Activated naive CD8-positive, alpha-beta T cell treated with anti-CD3 and anti-CD28 coated beads for 36 hours (primary cell): ENCODE data around the gene TC2N. TPM values are rescaled to one million over a fixed set of nuclear protein-coding genes. Genes with fewer than 3 reads are reported as not detected.
"Not testable (repeated sequence)": the region's sequence is repeated elsewhere in the genome, so short reads cannot be mapped to it uniquely, and the experiment has no call there.

ENCODE experiments used
- DNase-seq: peaks from one replicate; pipeline ENCODE4 v3.0.0; 2021
- H3K27ac Mint-ChIP-seq: one replicate; pipeline ENCODE4 v1.8.0; 2022; ENCODE audit warnings: mild to moderate bottlenecking, moderate library complexity, mixed read lengths
- H3K27me3 Mint-ChIP-seq: one replicate; pipeline ENCODE4 v1.8.0; 2022; ENCODE audit warnings: mild to moderate bottlenecking, mixed read lengths
- H3K36me3 Mint-ChIP-seq: one replicate; pipeline ENCODE4 v1.8.0; 2021; ENCODE audit warnings: mild to moderate bottlenecking, mixed read lengths
- H3K4me1 Mint-ChIP-seq: one replicate; pipeline ENCODE4 v1.8.0; 2021; ENCODE audit warnings: mixed read lengths
- H3K4me3 Mint-ChIP-seq: one replicate; pipeline ENCODE4 v1.8.0; 2022; ENCODE audit warnings: mild to moderate bottlenecking, moderate library complexity, mixed read lengths
- H3K9me3 Mint-ChIP-seq: one replicate; pipeline ENCODE4 v1.8.0; 2022; ENCODE audit warnings: mixed read lengths
- total RNA-seq, 2 experiments: library from RNA; stranded (reverse); gene quantifications; one replicate each; pipeline ENCODE4 v1.2.3, GENCODE V29; 2021

TC2N gene
- total RNA-seq, 2 experiments from 2014 or later, result 16.7 to 17.4 TPM

GRCh38 chr14:91835920-91836843, 31.2 kb downstream of the TC2N start:
- peaks cover 38% of the 10 kb centered on the region for H3K4me1 Mint-ChIP-seq
- peak; percentile 82 for DNase-seq
- H3K27me3 Mint-ChIP-seq, result peaks cover 4% of the 10 kb centered on the region
- peak overlapping the region; percentile 91 for H3K4me3 Mint-ChIP-seq
- no peaks in the 10 kb centered on the region for H3K36me3 Mint-ChIP-seq
- H3K9me3 Mint-ChIP-seq, result no peaks in the 10 kb centered on the region
- peak overlapping the region; percentile 76 for H3K27ac Mint-ChIP-seq

- Mint-ChIP-seq H3K27me3 (peaks cover 4% of the 10 kb centered on the region), H3K4me3 (peak overlapping the region; percentile 81), H3K27ac (peak overlapping the region; percentile 50), H3K9me3 (no peaks in the 10 kb centered on the region), H3K36me3 (peaks cover 3% of the 10 kb centered on the region), H3K4me1 (peaks cover 37% of the 10 kb centered on the region)
- peak; percentile 35 for DNase-seq
Observed at GRCh38 chr14:91835197-91835919, 32.0 kb downstream of the TC2N start.

GRCh38 chr14:91834571-91834970, 32.8 kb downstream of the TC2N start:
- no peak overlapping the region for H3K27ac Mint-ChIP-seq
- H3K27me3 Mint-ChIP-seq, result peaks cover 4% of the 10 kb centered on the region
- H3K4me3 Mint-ChIP-seq, result no peak overlapping the region
- peaks cover 7% of the 10 kb centered on the region for H3K36me3 Mint-ChIP-seq
- peaks cover 45% of the 10 kb centered on the region for H3K4me1 Mint-ChIP-seq
- DNase-seq, result no peak
- H3K9me3 Mint-ChIP-seq, result no peaks in the 10 kb centered on the region

GRCh38 chr14:91831337-91831736, 36.0 kb downstream of the TC2N start:
- Mint-ChIP-seq H3K27me3 (peaks cover 4% of the 10 kb centered on the region), H3K9me3 (peaks cover 6% of the 10 kb centered on the region), H3K36me3 (peaks cover 17% of the 10 kb centered on the region), H3K4me1 (peaks cover 47% of the 10 kb centered on the region), H3K27ac (no peak overlapping the region), H3K4me3 (no peak overlapping the region)
- no peak for DNase-seq

GRCh38 chr14:91830777-91831176, 36.6 kb downstream of the TC2N start:
- Mint-ChIP-seq H3K4me1 (peaks cover 47% of the 10 kb centered on the region), H3K27me3 (peaks cover 4% of the 10 kb centered on the region), H3K36me3 (peaks cover 18% of the 10 kb centered on the region), H3K9me3 (peaks cover 6% of the 10 kb centered on the region), H3K4me3 (no peak overlapping the region), H3K27ac (peak overlapping the region; percentile 43)
- no peak for DNase-seq

- peaks cover 24% of the 10 kb centered on the region for H3K36me3 Mint-ChIP-seq
- H3K4me1 Mint-ChIP-seq, result peaks cover 41% of the 10 kb centered on the region
- no peaks in the 10 kb centered on the region for H3K27me3 Mint-ChIP-seq
- peak overlapping the region; percentile 1 for H3K27ac Mint-ChIP-seq
- no peak overlapping the region for H3K4me3 Mint-ChIP-seq
- no peak for DNase-seq
- peaks cover 10% of the 10 kb centered on the region for H3K9me3 Mint-ChIP-seq
Observed at GRCh38 chr14:91829511-91829910, 37.8 kb downstream of the TC2N start.

- H3K4me1 Mint-ChIP-seq, result peaks cover 32% of the 10 kb centered on the region
- peaks cover 31% of the 10 kb centered on the region for H3K36me3 Mint-ChIP-seq
- H3K9me3 Mint-ChIP-seq, result peaks cover 12% of the 10 kb centered on the region
- no peak for DNase-seq
- H3K27ac Mint-ChIP-seq, result peak overlapping the region; percentile 10
- H3K27me3 Mint-ChIP-seq, result no peaks in the 10 kb centered on the region
- no peak overlapping the region for H3K4me3 Mint-ChIP-seq
Observed at GRCh38 chr14:91827746-91828145, 39.6 kb downstream of the TC2N start.

GRCh38 chr14:91817566-91818325, 49.6 kb downstream of the TC2N start:
- H3K36me3 Mint-ChIP-seq, result peaks cover 42% of the 10 kb centered on the region
- H3K4me1 Mint-ChIP-seq, result peaks cover 36% of the 10 kb centered on the region
- H3K27ac Mint-ChIP-seq, result peak overlapping the region; percentile 46
- no peaks in the 10 kb centered on the region for H3K27me3 Mint-ChIP-seq
- DNase-seq, result peak; percentile 8
- no peak overlapping the region for H3K4me3 Mint-ChIP-seq
- peaks cover 18% of the 10 kb centered on the region for H3K9me3 Mint-ChIP-seq

- H3K4me3 Mint-ChIP-seq, result no peak overlapping the region
- peaks cover 36% of the 10 kb centered on the region for H3K4me1 Mint-ChIP-seq
- H3K9me3 Mint-ChIP-seq, result peaks cover 23% of the 10 kb centered on the region
- H3K27me3 Mint-ChIP-seq, result no peaks in the 10 kb centered on the region
- peaks cover 53% of the 10 kb centered on the region for H3K36me3 Mint-ChIP-seq
- no peak for DNase-seq
- no peak overlapping the region for H3K27ac Mint-ChIP-seq
Observed at GRCh38 chr14:91814317-91814716, 53.0 kb downstream of the TC2N start.

- no peak for DNase-seq
- Mint-ChIP-seq H3K4me1 (peaks cover 18% of the 10 kb centered on the region), H3K27me3 (no peaks in the 10 kb centered on the region), H3K36me3 (peaks cover 63% of the 10 kb centered on the region), H3K4me3 (no peak overlapping the region), H3K9me3 (peaks cover 36% of the 10 kb centered on the region), H3K27ac (no peak overlapping the region)
Observed at GRCh38 chr14:91810699-91811098, 56.6 kb downstream of the TC2N start.

GRCh38 chr14:91806716-91807115, 60.6 kb downstream of the TC2N start:
- H3K36me3 Mint-ChIP-seq, result peaks cover 54% of the 10 kb centered on the region
- no peak overlapping the region for H3K4me3 Mint-ChIP-seq
- H3K27me3 Mint-ChIP-seq, result no peaks in the 10 kb centered on the region
- H3K9me3 Mint-ChIP-seq, result peaks cover 37% of the 10 kb centered on the region
- no peak for DNase-seq
- no peak overlapping the region for H3K27ac Mint-ChIP-seq
- peaks cover 2% of the 10 kb centered on the region for H3K4me1 Mint-ChIP-seq

GRCh38 chr14:91806094-91806493, 61.2 kb downstream of the TC2N start:
- not testable (repeated sequence) for H3K27me3 Mint-ChIP-seq, DNase-seq, H3K27ac Mint-ChIP-seq, H3K4me1 Mint-ChIP-seq, H3K4me3 Mint-ChIP-seq
- peaks cover 51% of the 10 kb centered on the region for H3K36me3 Mint-ChIP-seq
- peaks cover 37% of the 10 kb centered on the region for H3K9me3 Mint-ChIP-seq

GRCh38 chr14:91805659-91806058, 61.7 kb downstream of the TC2N start:
- Mint-ChIP-seq H3K9me3 (peaks cover 32% of the 10 kb centered on the region), H3K36me3 (peaks cover 47% of the 10 kb centered on the region), H3K27ac (no peak overlapping the region), H3K27me3 (no peaks in the 10 kb centered on the region), H3K4me1 (peaks cover 5% of the 10 kb centered on the region), H3K4me3 (no peak overlapping the region)
- no peak for DNase-seq

- H3K9me3 Mint-ChIP-seq, result peaks cover 7% of the 10 kb centered on the region
- peaks cover 10% of the 10 kb centered on the region for H3K36me3 Mint-ChIP-seq
- H3K4me3 Mint-ChIP-seq, result no peak overlapping the region
- H3K27ac Mint-ChIP-seq, result no peak overlapping the region
- DNase-seq, result no peak
- H3K27me3 Mint-ChIP-seq, result no peaks in the 10 kb centered on the region
- H3K4me1 Mint-ChIP-seq, result peaks cover 20% of the 10 kb centered on the region
Observed at GRCh38 chr14:91801358-91801757, 66.0 kb downstream of the TC2N start.
